Nucleus accumbens (tissue), 56 donors: ENCODE results near the gene SLC15A3.
"Not testable (repeated sequence)": the region's sequence is repeated elsewhere in the genome, so short reads cannot be mapped to it uniquely, and the experiment has no call there.

Source experiments
- DNase-seq, 56 donors: peaks; one replicate each; lab custom pipeline; 2025; lab: John Stamatoyannopoulos, UW

SLC15A3 gene

DNA sequence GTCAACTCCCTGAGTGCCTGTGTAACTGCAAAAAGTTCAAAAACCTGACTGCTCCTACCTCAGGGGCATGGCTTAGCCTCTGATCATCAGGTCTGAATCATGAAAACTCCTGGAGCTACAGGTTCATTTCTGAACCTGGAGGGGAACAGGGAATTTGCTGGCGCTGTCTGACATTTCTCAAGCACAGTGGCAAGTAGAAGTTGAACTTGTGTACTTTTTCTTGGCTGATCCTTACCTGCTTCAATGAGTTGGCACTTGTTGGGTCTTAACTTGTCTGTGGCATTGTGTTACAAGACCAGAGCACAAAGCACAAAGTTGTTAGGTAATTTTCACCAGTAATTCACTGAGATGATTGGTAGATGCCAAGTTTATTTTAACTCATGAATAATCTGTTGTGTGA lies 34.7 kb downstream of the SLC15A3 start:
- no peak for DNase-seq

DNA sequence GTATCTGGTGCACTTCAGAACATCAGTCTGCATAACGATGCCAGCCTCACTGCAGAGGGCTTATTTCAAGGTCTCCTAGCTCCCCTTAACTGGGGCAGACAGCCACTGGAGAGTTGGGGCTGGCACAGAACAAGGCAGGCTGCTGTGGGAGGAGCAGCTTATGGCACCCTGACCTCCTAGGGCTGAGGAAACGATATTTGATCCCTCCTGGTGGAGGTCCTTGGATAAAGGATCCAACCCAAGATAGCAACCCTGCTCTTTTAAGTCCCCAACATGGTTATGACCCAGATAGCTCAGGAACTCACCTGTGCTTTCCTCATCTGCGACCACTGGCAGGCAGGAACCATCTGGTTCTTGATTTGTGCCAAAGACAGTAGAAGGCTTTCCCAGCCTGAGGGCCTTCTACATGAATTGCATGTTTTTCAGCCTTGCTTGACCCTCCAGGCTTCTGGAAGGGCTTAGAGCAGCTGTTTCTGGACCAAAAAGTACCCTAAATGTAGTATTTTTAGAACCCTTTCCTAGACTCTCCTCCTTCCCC lies 35.2 kb downstream of the SLC15A3 start:
- no peak for DNase-seq

DNA sequence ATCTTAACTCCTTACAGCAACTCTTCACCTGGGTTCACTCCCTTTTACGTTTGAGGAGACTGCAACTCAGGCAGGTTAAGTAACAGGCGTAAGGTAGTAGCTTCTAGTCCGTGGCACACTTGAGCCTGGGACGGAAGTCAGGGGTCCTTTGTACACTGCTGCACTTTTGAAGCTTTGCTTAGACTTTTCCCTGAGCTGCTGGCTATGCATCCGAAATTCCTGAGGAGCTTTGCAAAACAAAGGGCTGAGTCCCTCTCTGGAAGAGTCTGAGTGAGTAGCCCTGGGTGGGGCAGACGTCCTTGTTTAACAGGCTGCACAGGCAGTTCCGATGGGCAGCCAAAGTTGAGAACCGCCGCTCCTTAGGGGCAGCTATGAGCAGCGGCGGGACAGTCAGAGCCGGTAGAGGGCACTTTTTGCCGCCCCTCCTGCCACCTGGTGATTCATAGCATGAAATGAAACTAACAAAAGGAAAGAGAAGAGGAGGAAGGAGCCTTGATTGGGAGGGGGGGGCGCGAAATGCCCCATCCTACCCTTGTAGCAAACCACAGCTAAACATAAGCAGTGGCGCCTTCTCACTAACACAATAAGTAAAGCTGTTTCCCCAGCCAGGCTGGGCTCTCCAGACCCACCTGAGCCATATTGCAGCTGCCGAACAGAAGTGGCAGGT lies 36.6 kb downstream of the SLC15A3 start:
- peak in 23 of 56 donors; percentile 8 to 58 (median 28) for DNase-seq

DNA sequence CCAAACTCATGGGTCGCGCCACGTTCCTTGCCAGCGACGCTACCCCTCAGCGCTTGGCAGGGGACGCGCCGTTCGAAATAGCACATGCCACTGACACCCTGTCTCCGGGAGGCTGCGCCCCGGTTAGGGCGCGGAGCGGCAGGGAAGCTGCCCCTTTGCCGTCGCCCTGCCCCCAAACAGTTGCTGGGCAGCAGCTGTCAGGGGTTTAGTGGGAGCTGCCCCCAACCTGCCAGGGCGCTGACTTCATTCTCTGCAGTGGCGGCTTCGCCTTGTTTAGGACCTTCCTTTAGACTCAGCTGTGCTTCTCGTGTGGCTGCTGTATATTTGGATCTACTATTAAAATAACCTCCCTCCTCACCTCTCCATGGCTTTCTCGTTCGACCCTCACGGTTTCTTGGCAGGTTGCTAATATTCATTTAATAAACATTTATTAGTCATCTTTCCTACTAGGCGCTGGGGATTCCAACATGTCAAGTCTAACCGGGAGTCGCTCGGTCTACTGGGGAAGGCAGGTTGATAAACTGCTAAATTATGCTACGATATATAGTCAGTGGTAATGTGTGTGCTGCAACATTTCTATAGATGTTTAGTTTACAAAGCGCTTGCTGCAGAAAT lies 37.2 kb downstream of the SLC15A3 start:
- DNase-seq, result peak in 18 of 56 donors; percentile 38 to 71 (median 59)

DNA sequence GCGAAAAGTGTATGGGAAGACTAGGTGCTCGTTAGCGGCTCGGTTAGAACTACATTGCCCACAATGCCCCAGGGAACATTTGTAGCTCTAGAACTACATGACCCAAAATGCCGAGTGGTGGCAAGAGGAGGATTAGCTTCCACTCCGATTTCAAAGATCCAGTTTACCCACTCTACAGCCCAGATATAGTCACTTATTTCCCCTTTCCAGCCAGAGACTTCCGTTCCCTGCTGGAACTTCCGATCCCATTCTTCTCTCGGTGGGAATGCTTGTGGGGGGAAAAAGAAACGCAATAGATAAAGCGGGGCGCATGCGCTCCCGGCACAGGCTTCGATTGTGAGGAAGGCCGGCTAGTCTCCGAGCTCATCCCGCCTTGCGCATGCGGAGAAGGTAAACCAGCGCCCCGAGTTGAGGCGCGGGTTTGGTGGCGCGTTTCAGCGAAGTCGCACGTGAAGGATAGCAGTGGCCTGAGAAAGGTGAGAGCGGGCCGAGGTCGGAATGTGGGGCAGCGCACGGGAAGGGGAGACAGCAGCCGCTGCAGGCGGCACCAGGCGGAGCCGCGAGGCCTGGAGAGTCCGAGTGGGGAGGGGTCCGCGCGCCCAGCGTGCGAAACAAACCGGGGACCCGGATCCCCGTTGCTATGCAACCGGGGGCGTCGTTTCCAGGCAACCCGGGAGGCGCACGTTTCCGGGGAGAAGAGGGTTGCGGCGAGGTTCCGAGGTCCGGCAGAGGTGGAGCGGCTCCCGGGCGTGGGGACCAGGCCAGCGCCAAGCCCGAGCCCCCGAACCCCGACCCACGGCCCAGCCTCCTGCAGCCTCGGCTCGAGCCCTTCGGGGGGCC lies 38.0 kb downstream of the SLC15A3 start, which contains the start of gene TMEM109:
Gene TMEM109, plus strand, starts transcription at position 366 of the 840 bp plus-strand sequence. CDS start 5,536 bp downstream, outside the sequence.
- DNase-seq, result peak in 55 of 56 donors; percentile 48 to 94 (median 87)

DNA sequence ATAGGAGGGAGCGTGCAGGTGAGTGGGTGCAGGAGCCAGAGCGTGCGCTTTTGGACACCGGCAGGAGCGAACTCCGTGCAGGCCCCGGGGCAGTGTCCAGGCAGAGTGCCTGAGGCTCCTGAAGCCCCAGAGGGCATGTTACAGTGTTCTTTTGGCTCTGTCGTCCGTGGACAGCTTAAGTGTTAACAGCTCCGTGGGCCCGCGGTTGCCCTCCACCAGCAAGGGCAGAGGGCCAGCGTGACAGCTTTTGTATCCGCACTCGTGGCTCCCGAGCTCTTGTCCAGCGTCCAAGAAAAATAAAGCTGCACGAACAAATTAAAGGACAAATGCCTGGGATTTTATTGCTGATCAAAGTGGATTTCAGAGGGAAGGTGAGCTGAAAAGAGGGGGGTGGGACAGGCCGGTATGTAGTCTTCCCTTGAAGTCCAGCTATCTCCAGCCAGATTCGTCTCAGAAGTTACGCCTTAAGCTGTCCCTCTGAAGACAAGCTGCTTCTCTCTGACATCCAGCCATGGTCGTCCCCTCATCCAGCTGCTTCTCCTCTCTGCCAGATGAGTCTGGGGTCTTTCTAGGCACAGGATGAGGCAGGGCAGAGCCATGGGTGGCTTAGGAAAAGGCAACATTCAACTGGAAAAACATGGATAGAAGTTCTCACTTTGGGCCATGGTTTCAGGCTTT lies 39.0 kb downstream of the SLC15A3 start:
- DNase-seq, result no peak

DNA sequence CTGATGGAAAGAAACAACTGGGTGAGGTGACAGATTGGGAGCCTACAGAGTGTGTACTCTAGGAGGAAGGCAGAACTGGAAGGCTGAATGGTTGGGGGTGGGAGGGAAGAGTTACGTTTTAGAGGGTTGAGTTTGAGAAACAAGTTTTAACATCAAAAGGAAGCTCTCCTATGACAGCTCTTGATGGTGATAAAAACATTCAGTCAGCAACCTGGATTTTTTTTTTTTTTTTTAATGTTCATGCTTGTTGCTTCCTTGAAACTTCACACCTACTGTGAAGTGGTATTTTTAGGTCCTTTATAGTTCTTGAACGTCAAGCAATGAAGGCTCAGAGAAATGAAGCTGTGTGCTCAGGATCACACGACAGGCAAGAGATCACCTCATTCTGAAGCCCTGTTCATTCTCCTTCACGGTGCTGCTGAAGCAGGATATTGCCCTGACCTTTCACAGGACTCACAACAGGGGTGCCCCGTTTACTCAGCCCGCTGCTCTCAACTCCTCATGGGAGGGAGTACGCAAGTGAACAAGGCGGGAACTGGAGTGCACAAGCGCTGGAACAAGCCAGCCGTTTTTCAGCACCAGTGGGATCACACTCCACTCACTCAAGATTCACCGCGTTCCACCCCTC lies 39.6 kb downstream of the SLC15A3 start:
- DNase-seq, result peak in 6 of 56 donors; percentile 9 to 52 (median 29)

DNA sequence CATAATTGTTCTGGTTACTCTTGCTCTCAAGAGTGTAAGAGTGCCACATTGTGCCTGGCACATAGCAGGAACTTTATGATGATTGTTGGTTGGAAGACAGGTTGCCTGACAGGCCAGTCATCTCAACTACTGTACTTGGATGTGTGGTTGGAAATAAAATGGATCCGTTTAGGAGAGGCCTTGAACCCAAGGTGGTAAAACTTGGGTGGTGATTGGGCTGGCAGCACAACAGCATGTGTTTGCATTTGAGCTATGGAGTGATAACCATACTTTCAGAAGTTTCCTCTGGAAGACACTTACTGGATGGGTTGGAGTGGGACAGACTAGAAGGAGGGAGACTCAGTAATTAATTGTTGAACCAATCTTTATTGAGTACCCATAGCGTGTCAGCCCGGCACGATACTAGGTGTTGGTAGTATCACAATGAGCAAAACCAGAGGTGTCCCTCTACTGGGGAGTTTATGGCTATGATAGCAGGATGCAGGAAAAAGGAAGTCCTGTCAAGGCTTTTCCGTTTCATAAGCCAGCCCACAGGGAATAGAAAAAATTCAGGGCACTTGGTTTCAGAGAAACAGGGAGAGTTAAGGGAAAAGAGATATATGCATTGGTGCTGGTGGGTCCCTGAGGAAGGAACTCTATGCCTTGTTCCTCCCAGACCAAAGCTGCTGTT lies 41.1 kb downstream of the SLC15A3 start:
- no peak for DNase-seq

DNA sequence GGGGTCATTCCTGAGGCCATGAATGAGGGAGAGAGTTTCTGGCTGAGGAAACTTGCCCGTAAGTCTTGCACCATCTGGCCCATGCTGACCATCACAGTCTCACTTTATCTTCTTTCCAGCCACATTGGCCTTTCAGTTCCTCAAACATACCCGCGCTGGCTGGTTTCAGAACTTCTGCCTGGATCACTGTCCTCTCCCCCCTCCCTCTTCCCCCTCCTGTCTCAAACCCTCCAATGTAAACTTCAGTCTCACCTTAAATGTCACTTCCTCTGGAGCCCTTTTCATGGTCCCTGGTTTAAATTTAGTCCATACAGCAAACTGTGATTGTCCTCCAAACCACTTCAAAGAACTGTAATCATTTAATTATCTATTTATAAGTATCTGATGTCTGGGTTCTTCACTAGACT lies 41.7 kb downstream of the SLC15A3 start:
- peak in 6 of 56 donors; percentile 12 to 38 (median 22) for DNase-seq

DNA sequence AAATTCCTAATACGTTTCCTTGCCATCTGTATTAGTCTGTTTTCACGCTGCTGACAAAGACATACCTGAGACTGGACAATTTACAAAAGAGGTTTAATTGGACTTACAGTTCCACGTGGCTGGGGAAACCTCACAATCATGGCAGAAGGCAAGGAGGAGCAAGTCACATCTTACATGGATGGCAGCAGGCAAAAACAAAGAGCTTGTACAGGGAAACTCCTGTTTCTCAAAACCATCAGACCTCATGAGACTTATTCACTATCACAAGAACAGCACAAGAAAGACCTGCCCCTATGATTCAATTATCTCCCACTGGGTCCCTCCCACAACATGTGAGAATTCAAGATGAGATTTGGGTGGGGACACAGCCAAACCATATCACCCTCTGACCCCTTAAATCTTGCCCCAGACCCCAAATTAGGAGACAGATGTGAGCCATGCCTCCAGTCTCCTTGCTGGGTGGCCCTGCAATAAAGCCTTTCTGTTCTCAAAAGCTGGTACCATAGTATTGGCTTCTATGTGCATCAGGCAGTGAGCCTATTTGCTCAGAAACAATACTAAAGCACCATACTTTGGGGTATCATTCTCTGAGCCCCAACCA lies 42.2 kb downstream of the SLC15A3 start:
- DNase-seq, result not testable (repeated sequence)

DNA sequence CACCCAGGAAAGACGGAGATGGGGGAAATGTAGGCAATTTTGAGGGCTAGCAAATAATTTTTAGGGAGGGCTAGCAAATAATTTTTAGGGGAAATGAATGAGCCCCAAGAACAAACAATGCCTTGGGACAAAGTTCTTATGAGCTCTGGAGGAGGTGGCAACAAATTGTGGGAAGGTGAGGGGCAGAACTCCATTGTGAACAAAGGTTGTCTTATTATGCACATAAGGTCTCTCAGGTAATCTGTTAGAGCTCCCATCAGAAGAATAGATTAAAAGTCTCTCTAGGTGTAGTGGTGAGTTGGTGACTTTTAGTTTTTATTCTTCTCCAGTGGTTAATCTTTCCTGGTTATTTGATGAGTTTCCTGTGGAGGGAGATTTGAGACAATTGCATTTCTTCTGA lies 43.2 kb downstream of the SLC15A3 start:
- DNase-seq, result no peak

DNA sequence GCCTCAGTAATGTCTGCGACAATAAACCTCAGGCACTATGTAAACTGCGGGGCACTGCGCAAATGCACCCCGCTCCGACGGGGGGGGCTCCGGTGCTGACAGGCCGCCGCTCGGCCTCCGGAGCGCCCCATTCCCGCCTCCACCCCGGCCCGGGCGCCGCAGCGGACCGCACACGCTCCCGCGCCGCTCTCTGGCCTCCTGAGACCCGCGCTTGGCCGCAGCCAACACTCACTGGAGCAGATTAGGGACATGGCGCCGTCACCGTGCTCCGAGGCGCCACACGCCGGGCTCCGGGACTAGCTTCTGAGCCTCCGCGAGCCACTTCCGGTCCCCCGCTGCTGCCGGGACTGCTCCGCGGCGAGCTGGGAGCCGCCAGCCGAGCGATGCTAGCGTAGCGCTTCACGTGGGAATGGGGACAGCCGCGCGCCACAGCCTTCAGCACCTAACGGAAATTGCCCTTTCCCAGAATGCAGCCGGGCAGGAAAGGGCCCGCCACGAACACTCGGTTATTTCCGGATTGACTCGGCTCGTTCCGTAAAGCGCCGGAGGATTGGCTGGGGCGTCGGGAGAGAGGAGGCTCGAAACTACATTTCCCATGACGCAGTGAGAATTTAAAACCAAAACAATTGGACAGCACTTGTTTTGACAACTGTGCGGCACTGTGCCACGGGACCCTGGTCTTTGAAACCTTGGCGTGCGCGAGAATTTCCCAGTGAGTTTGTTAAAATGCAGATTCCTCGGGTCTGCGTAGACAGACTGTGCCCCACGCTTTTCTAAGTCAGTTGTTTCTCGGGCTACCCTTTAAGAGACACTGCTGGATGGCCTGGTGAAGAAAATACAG lies 45.6 kb downstream of the SLC15A3 start, which contains the start of gene PRPF19:
Gene PRPF19, minus strand, starts transcription at position 454 of the 841 bp plus-strand sequence. Its CDS starts 203 bp downstream, at position 251.
- peak; percentile 46 to 98 (median 94) for DNase-seq

DNA sequence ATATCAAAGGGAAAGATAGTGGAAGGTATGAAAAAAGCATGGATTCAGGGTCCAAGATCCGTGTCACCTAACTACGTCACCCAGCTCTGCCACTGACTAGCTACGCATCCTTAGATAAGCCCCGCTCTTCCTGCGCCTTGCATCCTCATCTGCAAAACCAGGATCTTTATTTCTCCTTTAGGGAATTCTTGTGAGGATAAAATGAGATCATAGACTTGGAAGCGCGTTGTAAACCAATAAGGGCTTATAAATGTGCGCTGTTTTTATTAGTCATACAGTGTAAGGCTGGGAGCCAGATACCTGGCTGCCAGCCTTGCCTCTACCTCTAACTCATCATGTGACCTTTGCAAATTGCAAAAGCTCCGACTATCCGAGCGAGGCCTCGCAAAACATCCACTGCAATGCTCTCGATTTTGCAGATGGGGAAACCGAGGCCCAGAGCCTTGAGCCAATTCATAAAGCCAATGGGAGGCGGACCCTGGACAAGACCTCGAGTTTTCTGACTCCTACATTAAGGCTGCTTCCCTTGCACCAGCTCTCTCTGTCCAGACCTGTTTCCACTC lies 46.3 kb downstream of the SLC15A3 start:
- DNase-seq, result peak in 3 of 56 donors; percentile 30 to 59 (median 52)

DNA sequence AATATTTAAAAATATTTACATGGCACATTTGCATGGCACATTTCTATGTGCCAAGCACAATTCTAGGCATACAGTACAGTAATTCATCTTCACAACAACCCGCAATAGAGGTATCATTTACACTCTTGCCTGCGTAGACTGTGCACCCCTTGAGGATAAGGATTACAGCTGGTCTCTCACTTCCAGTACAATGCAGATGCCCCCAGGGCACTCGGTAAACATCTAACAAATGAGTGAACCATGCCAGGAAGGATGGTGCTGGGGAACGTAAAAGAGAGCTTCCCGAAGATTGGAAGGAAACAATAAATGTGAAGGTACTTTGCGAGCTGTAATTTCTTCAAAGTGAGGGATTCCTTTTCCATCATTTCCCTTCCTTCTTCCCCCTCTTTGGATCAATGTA lies 46.9 kb downstream of the SLC15A3 start:
- DNase-seq, result no peak

DNA sequence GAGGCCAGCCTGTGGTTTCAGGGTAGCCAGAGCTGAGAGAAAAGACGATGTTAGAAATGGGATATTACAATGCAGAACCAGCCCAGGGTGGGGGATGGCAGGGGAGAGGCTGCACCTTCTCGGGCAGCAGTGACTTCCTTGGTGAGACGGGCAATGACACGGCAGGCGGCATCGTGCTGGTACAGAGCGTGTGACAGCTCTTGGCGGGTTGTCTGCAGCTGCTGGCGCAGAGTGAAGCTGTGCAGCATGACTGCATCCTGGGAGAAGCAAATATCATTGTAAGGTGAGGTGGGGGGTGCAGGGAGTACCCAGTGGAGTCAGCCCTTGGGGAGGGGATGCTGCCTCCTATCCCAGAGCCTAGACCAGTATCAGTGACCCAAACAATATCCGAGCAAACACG lies 49.4 kb downstream of the SLC15A3 start:
- no peak for DNase-seq

DNA sequence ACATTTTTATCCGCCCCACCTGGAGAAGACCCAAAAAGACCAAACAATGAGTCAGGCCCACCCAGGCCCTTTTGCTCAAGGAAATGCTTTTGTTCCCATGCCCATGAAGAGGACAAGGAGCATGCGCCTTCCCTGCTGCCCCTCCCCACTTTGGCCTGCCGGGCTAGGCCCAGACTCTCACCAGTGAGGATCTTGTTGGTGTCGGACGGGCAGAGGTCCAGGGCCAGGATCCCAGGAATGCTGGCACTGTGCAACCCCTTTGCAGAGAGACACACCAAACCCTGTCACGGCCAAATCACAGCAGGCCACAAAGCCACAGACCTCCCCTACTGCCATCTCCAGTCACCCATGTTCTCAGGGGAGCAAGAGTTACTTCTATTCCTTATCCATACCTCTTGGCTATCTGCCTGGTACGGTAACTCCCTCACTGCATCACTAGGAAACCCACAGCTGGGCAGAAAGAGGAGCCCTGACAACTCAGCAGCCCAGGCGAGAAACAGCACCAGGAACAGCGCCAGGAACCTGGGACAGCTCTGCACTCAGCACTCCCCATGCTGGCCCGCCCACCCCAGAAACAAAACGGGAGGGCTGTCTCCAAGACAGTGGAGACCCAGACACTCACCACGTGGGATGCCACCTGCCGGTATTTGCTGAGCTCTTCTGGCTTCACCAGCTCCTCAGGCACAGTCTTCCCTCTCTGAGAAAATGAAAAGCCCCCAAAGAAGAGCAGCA lies 51.1 kb downstream of the SLC15A3 start:
- DNase-seq, result peak in 4 of 56 donors; percentile 13 to 63 (median 28)

DNA sequence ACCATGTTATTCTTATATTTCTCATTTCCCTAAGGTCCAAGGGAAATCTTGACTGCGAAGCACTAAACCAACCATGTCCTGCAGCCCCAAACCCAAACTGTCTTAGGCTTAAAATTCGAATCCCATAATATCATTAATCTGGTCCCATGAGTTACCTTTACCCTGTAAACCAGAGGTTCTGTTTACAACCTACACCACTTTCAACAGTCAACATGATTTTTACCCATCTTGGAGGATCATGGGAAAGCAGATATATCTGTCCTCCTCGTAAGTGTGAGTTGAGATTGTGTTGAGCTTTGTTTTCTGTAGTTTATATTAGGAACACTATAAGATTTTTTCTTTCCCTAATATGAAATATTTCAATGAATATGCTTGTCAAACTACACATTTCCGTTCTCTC lies 52.0 kb downstream of the SLC15A3 start:
- no peak for DNase-seq
